Erythroblast (primary cell): ENCODE data around the gene TRIM46.

Experiments used
- GATA1 ChIP-seq: IDR thresholded peaks from 2 replicates; pipeline ENCODE4 v1.6.1; 2011; ENCODE audit warnings: low read depth, mild to moderate bottlenecking, control low read depth, low read length, moderate library complexity
- POLR2A ChIP-seq: IDR thresholded peaks from 2 replicates; pipeline ENCODE4 v1.6.1; 2011; ENCODE audit warnings: mild to moderate bottlenecking, low read length

- TF ChIP-seq POLR2A (no peak), GATA1 (no peak)
Measured at GRCh38 chr1:155125946-155126555, 47.6 kb upstream of the TRIM46 start.
